GM18520 (cell line): ENCODE measurements around the gene SLK.

Experiments
- ATAC-seq: cut with Tn5 transposase; IDR thresholded peaks from one replicate; pipeline ENCODE4 v1.9.1; 2021; ENCODE audit not compliant: unreplicated experiment

SLK gene

GRCh38 chr10:103966671-103967447, at the start of gene SLK:
SLK (plus strand) TSS chr10:103967140; CDS start chr10:103967746, 606 bp downstream.
- ATAC-seq, result peak; percentile 78

- ATAC-seq, result no peak
Observed at GRCh38 chr10:103917302-103918052, 49.5 kb upstream of the SLK start.

- peak; percentile 85 for ATAC-seq
Observed at GRCh38 chr10:103918053-103918846, 48.7 kb upstream of the SLK start, which contains the start of gene STN1. STN1 (minus strand) TSS chr10:103918184; CDS start chr10:103917594, 590 bp downstream.

GRCh38 chr10:103919648-103920025, 47.3 kb upstream of the SLK start:
- no peak for ATAC-seq

- no peak for ATAC-seq
Observed at GRCh38 chr10:103921248-103921647, 45.7 kb upstream of the SLK start.

- ATAC-seq, result no peak
Observed at GRCh38 chr10:103921750-103922195, 45.2 kb upstream of the SLK start.

- no peak for ATAC-seq
Observed at GRCh38 chr10:103922659-103923058, 44.3 kb upstream of the SLK start.

GRCh38 chr10:103923502-103923901, 43.4 kb upstream of the SLK start:
- no peak for ATAC-seq

GRCh38 chr10:103925591-103925990, 41.3 kb upstream of the SLK start:
- no peak for ATAC-seq

- ATAC-seq, result no peak
Observed at GRCh38 chr10:103926722-103927319, 40.1 kb upstream of the SLK start.

GRCh38 chr10:103928784-103929183, 38.2 kb upstream of the SLK start:
- no peak for ATAC-seq

- ATAC-seq, result no peak
Observed at GRCh38 chr10:103929381-103929921, 37.5 kb upstream of the SLK start.

- ATAC-seq, result no peak
Observed at GRCh38 chr10:103930449-103930848, 36.5 kb upstream of the SLK start.

- ATAC-seq, result no peak
Observed at GRCh38 chr10:103930881-103931280, 36.1 kb upstream of the SLK start.

GRCh38 chr10:103931603-103932002, 35.3 kb upstream of the SLK start:
- ATAC-seq, result no peak

- no peak for ATAC-seq
Observed at GRCh38 chr10:103932271-103932670, 34.7 kb upstream of the SLK start.

GRCh38 chr10:103932971-103933370, 34.0 kb upstream of the SLK start:
- ATAC-seq, result no peak

- no peak for ATAC-seq
Observed at GRCh38 chr10:103933557-103934121, 33.3 kb upstream of the SLK start.

- no peak for ATAC-seq
Observed at GRCh38 chr10:103934308-103934707, 32.6 kb upstream of the SLK start.

GRCh38 chr10:103936022-103936421, 30.9 kb upstream of the SLK start:
- ATAC-seq, result no peak
